ENCODE data around the gene PRKACB. TPM values are rescaled to one million over a fixed set of nuclear protein-coding genes. Genes with fewer than 3 reads are reported as not detected.
A peak's percentile ranks its signal among the peaks of the same experiment; 100 is the strongest.

Gene PRKACB
- total RNA-seq, 1 donor from 2014 or later, result 64.9 TPM

DNA sequence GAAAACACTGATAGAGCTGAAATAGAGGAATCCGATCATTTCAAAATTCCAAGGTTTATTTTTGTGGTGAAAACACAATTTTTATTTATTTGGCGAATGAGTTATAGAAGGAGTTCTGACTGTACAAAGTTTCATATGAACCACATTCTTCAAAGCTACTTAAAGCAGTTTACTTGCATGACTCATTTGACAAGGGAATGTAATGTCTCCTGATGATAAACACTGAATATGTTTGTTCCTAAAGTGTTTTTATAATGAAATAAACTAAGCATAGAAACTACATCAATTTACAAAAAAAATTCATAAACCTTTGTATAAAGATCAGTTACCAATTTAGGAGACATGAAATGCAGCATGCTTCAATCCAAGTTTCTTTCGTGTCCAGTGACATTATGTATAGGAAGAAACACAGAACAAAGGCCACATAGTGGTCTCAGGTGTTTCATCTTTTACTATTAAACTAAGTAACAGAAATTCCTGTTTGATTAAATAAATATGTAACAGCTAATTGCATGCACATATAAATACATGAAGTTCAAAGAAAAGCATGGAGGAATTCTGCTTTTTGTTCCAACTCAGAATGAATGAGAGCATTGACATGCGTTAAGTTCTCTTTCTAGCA, 2.5 kb downstream of the PRKACB start:
- Mint-ChIP-seq H3K36me3 (ENCODE audit: low read depth, unreplicated experiment) (no peaks in the 10 kb centered on the region), H3K27me3 (ENCODE audit: low read depth, unreplicated experiment) (no peaks in the 10 kb centered on the region), H3K4me1 (ENCODE audit: low read depth, unreplicated experiment) (peaks cover 13% of the 10 kb centered on the region), H3K4me3 (ENCODE audit: unreplicated experiment) (no peak overlapping the region), H3K9me3 (ENCODE audit: unreplicated experiment) (no peaks in the 10 kb centered on the region), H3K27ac (ENCODE audit: unreplicated experiment) (no peak overlapping the region)
- no peaks in the 10 kb centered on the region for H3K79me2 ChIP-seq (ENCODE audit: insufficient read depth, low read length)
- no peak overlapping the region for H3K4me3 ChIP-seq (ENCODE audit: insufficient read depth, low read depth, low read length)
- peak; percentile 23 for FAIRE-seq
- H3K9ac ChIP-seq (ENCODE audit: low read length), result no peak overlapping the region
- H4K20me1 ChIP-seq (ENCODE audit: insufficient read depth, low read length), result no peaks in the 10 kb centered on the region
- no peaks in the 10 kb centered on the region for H3K27me3 ChIP-seq (ENCODE audit: insufficient read depth, low read length)
- peaks cover 11% of the 10 kb centered on the region for H3K4me1 ChIP-seq (ENCODE audit: insufficient read depth, low read length)
- H3K36me3 ChIP-seq (ENCODE audit: insufficient read depth, low read length), result no peaks in the 10 kb centered on the region
- no peaks in the 10 kb centered on the region for H3K9me3 ChIP-seq (ENCODE audit: insufficient read depth, low read depth, low read length)
- peak; percentile 75 for DNase-seq (ENCODE audit: low read depth)
- TF ChIP-seq, protein P1, sequence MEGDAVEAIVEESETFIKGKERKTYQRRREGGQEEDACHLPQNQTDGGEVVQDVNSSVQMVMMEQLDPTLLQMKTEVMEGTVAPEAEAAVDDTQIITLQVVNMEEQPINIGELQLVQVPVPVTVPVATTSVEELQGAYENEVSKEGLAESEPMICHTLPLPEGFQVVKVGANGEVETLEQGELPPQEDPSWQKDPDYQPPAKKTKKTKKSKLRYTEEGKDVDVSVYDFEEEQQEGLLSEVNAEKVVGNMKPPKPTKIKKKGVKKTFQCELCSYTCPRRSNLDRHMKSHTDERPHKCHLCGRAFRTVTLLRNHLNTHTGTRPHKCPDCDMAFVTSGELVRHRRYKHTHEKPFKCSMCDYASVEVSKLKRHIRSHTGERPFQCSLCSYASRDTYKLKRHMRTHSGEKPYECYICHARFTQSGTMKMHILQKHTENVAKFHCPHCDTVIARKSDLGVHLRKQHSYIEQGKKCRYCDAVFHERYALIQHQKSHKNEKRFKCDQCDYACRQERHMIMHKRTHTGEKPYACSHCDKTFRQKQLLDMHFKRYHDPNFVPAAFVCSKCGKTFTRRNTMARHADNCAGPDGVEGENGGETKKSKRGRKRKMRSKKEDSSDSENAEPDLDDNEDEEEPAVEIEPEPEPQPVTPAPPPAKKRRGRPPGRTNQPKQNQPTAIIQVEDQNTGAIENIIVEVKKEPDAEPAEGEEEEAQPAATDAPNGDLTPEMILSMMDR (IDR thresholded peaks at IDR 0.05; ENCODE audit: insufficient read depth, low read depth, low read length), result no peak
- no peak for TF ChIP-seq EZH2 (IDR thresholded peaks at IDR 0.05; ENCODE audit: insufficient read depth, low read length)
- peak overlapping the region; percentile 38 for H3K4me2 ChIP-seq (ENCODE audit: low read length)
- no peak overlapping the region for H3K27ac ChIP-seq (ENCODE audit: low read depth, low read length)
- H2AFZ ChIP-seq (ENCODE audit: low read depth, low read length), result no peak overlapping the region

DNA sequence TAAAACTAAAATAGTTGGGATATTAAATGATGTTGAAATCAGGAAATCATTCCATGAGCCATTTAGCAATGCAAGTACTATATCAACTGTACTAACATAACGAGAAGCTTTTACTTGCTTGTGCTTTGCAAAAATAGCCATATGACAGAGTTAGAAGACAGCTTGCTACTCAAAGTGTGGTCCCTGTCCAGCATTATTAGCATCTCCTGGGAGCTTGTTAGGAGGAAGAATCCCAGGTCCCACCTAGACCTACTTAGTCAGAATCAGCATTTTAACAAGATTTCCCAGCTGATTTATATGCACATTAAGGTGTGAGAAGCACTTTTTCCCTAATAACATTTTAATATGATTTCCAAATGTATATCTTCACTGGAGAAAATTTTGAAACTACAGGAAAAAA, 4.7 kb downstream of the PRKACB start:
- FAIRE-seq, result no peak
- H3K36me3 Mint-ChIP-seq (ENCODE audit: low read depth, unreplicated experiment), result no peaks in the 10 kb centered on the region
- no peak overlapping the region for H2AFZ ChIP-seq (ENCODE audit: low read depth, low read length)

DNA sequence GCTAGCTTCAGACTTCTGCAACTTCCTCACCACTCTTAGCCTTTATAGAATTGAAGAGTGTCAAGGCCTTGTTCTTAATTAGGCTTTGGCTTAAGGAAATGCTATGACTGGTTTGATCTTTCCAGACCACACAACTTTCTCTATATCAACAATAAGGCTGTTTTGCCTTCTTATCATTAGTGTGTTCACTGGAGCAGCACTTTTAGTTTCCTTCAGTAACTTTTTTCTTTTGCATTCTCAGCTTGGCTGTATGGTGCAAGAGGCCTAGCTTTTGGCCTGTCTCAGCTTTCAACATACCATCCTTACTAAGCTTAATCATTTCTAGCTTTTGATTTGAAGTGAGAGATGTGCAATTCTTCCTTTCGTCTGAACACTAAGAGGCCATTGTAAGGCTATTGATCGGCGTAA, 8.6 kb downstream of the PRKACB start:
- Histone ChIP-seq H2AFZ (ENCODE audit: low read depth, low read length) (no peak overlapping the region), H3K36me3 (ENCODE audit: insufficient read depth, low read length) (no peaks in the 10 kb centered on the region), H3K4me2 (ENCODE audit: low read length) (no peak overlapping the region), H3K9me3 (ENCODE audit: insufficient read depth, low read depth, low read length) (no peaks in the 10 kb centered on the region), H3K27me3 (ENCODE audit: insufficient read depth, low read length) (no peaks in the 10 kb centered on the region), H3K9ac (ENCODE audit: low read length) (no peak overlapping the region), H4K20me1 (ENCODE audit: insufficient read depth, low read length) (no peaks in the 10 kb centered on the region), H3K27ac (ENCODE audit: low read depth, low read length) (no peak overlapping the region), H3K4me3 (ENCODE audit: insufficient read depth, low read depth, low read length) (no peak overlapping the region), H3K4me1 (ENCODE audit: insufficient read depth, low read length) (peaks cover 9% of the 10 kb centered on the region), H3K79me2 (ENCODE audit: insufficient read depth, low read length) (no peaks in the 10 kb centered on the region)
- DNase-seq (ENCODE audit: low read depth), result peak; percentile 28
- no peak for FAIRE-seq
- Mint-ChIP-seq H3K4me1 (ENCODE audit: low read depth, unreplicated experiment) (peaks cover 6% of the 10 kb centered on the region), H3K4me3 (ENCODE audit: unreplicated experiment) (no peak overlapping the region), H3K36me3 (ENCODE audit: low read depth, unreplicated experiment) (no peaks in the 10 kb centered on the region), H3K27me3 (ENCODE audit: low read depth, unreplicated experiment) (no peaks in the 10 kb centered on the region), H3K27ac (ENCODE audit: unreplicated experiment) (no peak overlapping the region), H3K9me3 (ENCODE audit: unreplicated experiment) (no peaks in the 10 kb centered on the region)
- TF ChIP-seq, protein P1 (IDR thresholded peaks at IDR 0.05; ENCODE audit: insufficient read depth, low read depth, low read length), result no peak
- TF ChIP-seq EZH2 (IDR thresholded peaks at IDR 0.05; ENCODE audit: insufficient read depth, low read length), result no peak

More for the DNA sequence above, 4.7 kb downstream of the PRKACB start:
- Histone ChIP-seq H3K4me2 (ENCODE audit: low read length) (no peak overlapping the region), H3K36me3 (ENCODE audit: insufficient read depth, low read length) (no peaks in the 10 kb centered on the region), H3K9me3 (ENCODE audit: insufficient read depth, low read depth, low read length) (no peaks in the 10 kb centered on the region), H3K79me2 (ENCODE audit: insufficient read depth, low read length) (no peaks in the 10 kb centered on the region), H3K27ac (ENCODE audit: low read depth, low read length) (no peak overlapping the region), H3K4me1 (ENCODE audit: insufficient read depth, low read length) (peaks cover 9% of the 10 kb centered on the region), H4K20me1 (ENCODE audit: insufficient read depth, low read length) (no peaks in the 10 kb centered on the region), H3K27me3 (ENCODE audit: insufficient read depth, low read length) (no peaks in the 10 kb centered on the region), H3K9ac (ENCODE audit: low read length) (no peak overlapping the region), H3K4me3 (ENCODE audit: insufficient read depth, low read depth, low read length) (no peak overlapping the region)
- Mint-ChIP-seq H3K27ac (ENCODE audit: unreplicated experiment) (no peak overlapping the region), H3K4me3 (ENCODE audit: unreplicated experiment) (no peak overlapping the region), H3K9me3 (ENCODE audit: unreplicated experiment) (no peaks in the 10 kb centered on the region), H3K4me1 (ENCODE audit: low read depth, unreplicated experiment) (peaks cover 10% of the 10 kb centered on the region), H3K27me3 (ENCODE audit: low read depth, unreplicated experiment) (no peaks in the 10 kb centered on the region)
- TF ChIP-seq EZH2 (IDR thresholded peaks at IDR 0.05; ENCODE audit: insufficient read depth, low read length), result no peak
- TF ChIP-seq, protein P1 (IDR thresholded peaks at IDR 0.05; ENCODE audit: insufficient read depth, low read depth, low read length), result no peak
- DNase-seq (ENCODE audit: low read depth), result no peak
